Natural killer cell (primary cell): ENCODE data around the gene KIF3A. TPM values are rescaled to one million over a fixed set of nuclear protein-coding genes. Genes with fewer than 3 reads are reported as not detected.

Experiments
- ATAC-seq, 3 donors: fragments of 150-1000 bp in 2 of 3; fragments of 200-7000 bp in 1 of 3; cut with Tn5 transposase; 1 replicate in 1 of 3; 2 replicates in 2 of 3; pipeline ENCODE4 v1.10.0; 2021; ENCODE audit warnings: mild to moderate bottlenecking in 2 of 3, moderate library complexity in 2 of 3
- DNase-seq, 2 donors: peaks; one replicate each; pipeline versions ENCODE4 v3.0.0 to v3.0.0-alpha.2; 2013 to 2021; ENCODE audit warnings: mixed read lengths in 1 of 2
- H3K27ac ChIP-seq: one replicate; pipeline ENCODE4 v1.5.1; 2013; ENCODE audit warnings: mild to moderate bottlenecking, low read length
- H3K27me3 ChIP-seq: one replicate; pipeline ENCODE4 v1.6.1; 2013; ENCODE audit warnings: low read length; ENCODE audit not compliant: control insufficient read depth, insufficient read depth
- H3K36me3 ChIP-seq: one replicate; pipeline ENCODE4 v1.6.1; 2013; ENCODE audit warnings: low read length; ENCODE audit not compliant: control insufficient read depth, insufficient read depth
- H3K4me1 ChIP-seq: one replicate; pipeline ENCODE4 v1.6.1; 2013; ENCODE audit warnings: low read length; ENCODE audit not compliant: control insufficient read depth, insufficient read depth
- H3K4me3 ChIP-seq: one replicate; pipeline ENCODE4 v1.5.1; 2013; ENCODE audit warnings: low read length
- H3K9me3 ChIP-seq: one replicate; pipeline ENCODE4 v1.6.1; 2013; ENCODE audit warnings: low read length; ENCODE audit not compliant: control insufficient read depth, insufficient read depth
- H3K27ac Mint-ChIP-seq, 2 donors: one replicate each; pipeline ENCODE4 v1.8.0; 2022; ENCODE audit warnings: mild to moderate bottlenecking in 2 of 2, mixed read lengths in 2 of 2, moderate library complexity in 1 of 2
- H3K27me3 Mint-ChIP-seq, 2 donors: one replicate each; pipeline ENCODE4 v1.8.0; 2022; ENCODE audit warnings: low read depth in 2 of 2, mixed read lengths in 2 of 2
- H3K36me3 Mint-ChIP-seq: one replicate; pipeline ENCODE4 v1.8.0; 2022; ENCODE audit warnings: mixed read lengths
- H3K4me1 Mint-ChIP-seq, 2 donors: one replicate each; pipeline ENCODE4 v1.8.0; 2022; ENCODE audit warnings: mixed read lengths in 2 of 2
- H3K4me3 Mint-ChIP-seq: one replicate; pipeline ENCODE4 v1.8.0; 2022; ENCODE audit warnings: mild to moderate bottlenecking, moderate library complexity, mixed read lengths
- H3K9me3 Mint-ChIP-seq, 2 donors: one replicate each; pipeline ENCODE4 v1.8.0; 2022; ENCODE audit warnings: mixed read lengths in 2 of 2
- WGBS: methylation state at CpG from one replicate; pipeline ENCODE4 v1.1.7; 2013; ENCODE audit warnings: missing lambda C conversion rate; ENCODE audit not compliant: insufficient coverage; 5-methylcytosine and 5-hydroxymethylcytosine counted together
- intact Hi-C: fragments of 100-400 bp; cut with micrococcal nuclease; formaldehyde crosslinking; loops from one replicate; pipeline ENCODE4 v1.14.2; 2022
- total RNA-seq, 4 donors: library from RNA; stranded (reverse); fragments of 120-200 nt in 1 of 4; gene quantifications; one replicate each; pipeline versions ENCODE4 v1.2.3 to v1.2.4, GENCODE V29; 2013 to 2022
- TF ChIP-seq, protein P1 (sequence below): fragments of 200-600 bp; IDR thresholded peaks from one replicate; pipeline ENCODE4 v1.8.0; 2022; ENCODE audit warnings: antibody characterized with exemption

The KIF3A gene
- total RNA-seq, 3 donors from 2014 or later (not counting 1 experiment from before 2014, with no cell fraction given), result 13.6 to 19.2 (median 18.6) TPM

- peaks cover 31% of the 10 kb centered on the region for H3K4me1 ChIP-seq
- H3K36me3 ChIP-seq, result no peaks in the 10 kb centered on the region
- peaks cover 0 to 20% of the 10 kb centered on the region in 2 donors for H3K4me1 Mint-ChIP-seq
- 84% methylated on average over 12 of the region's 12 CpGs for WGBS
- H3K27ac Mint-ChIP-seq, result no peak overlapping the region
- H3K9me3 ChIP-seq, result no peaks in the 10 kb centered on the region
- H3K4me3 Mint-ChIP-seq, result no peak overlapping the region
- ATAC-seq, result no peak
- intact Hi-C loops, result no loop called here
- peaks cover 14 to 22% of the 10 kb centered on the region in 2 donors for H3K27me3 Mint-ChIP-seq
- DNase-seq, result no peak
- TF ChIP-seq, protein P1, sequence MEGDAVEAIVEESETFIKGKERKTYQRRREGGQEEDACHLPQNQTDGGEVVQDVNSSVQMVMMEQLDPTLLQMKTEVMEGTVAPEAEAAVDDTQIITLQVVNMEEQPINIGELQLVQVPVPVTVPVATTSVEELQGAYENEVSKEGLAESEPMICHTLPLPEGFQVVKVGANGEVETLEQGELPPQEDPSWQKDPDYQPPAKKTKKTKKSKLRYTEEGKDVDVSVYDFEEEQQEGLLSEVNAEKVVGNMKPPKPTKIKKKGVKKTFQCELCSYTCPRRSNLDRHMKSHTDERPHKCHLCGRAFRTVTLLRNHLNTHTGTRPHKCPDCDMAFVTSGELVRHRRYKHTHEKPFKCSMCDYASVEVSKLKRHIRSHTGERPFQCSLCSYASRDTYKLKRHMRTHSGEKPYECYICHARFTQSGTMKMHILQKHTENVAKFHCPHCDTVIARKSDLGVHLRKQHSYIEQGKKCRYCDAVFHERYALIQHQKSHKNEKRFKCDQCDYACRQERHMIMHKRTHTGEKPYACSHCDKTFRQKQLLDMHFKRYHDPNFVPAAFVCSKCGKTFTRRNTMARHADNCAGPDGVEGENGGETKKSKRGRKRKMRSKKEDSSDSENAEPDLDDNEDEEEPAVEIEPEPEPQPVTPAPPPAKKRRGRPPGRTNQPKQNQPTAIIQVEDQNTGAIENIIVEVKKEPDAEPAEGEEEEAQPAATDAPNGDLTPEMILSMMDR, result no peak
- H3K9me3 Mint-ChIP-seq, result no peaks in the 10 kb centered on the region
- no peak overlapping the region for H3K27ac ChIP-seq
- peaks cover 9% of the 10 kb centered on the region for H3K27me3 ChIP-seq
- no peaks in the 10 kb centered on the region for H3K36me3 Mint-ChIP-seq
- H3K4me3 ChIP-seq, result no peak overlapping the region
Observed at GRCh38 chr5:132661231-132662003, 75.9 kb downstream of the KIF3A start.

GRCh38 chr5:132659598-132660493, 77.5 kb downstream of the KIF3A start:
- intact Hi-C loops, result no loop called here
- no peaks in the 10 kb centered on the region for H3K9me3 Mint-ChIP-seq
- no peaks in the 10 kb centered on the region for H3K36me3 Mint-ChIP-seq
- peaks cover 14% of the 10 kb centered on the region for H3K27me3 ChIP-seq
- no peak overlapping the region for H3K27ac Mint-ChIP-seq
- no peaks in the 10 kb centered on the region for H3K36me3 ChIP-seq
- peaks cover 0 to 21% of the 10 kb centered on the region in 2 donors for H3K4me1 Mint-ChIP-seq
- no peak overlapping the region for H3K4me3 ChIP-seq
- TF ChIP-seq, protein P1, result no peak
- no peak overlapping the region for H3K27ac ChIP-seq
- H3K27me3 Mint-ChIP-seq, result peaks cover 14 to 24% of the 10 kb centered on the region in 2 donors
- no peaks in the 10 kb centered on the region for H3K9me3 ChIP-seq
- 87% methylated on average over 23 of the region's 23 CpGs for WGBS
- DNase-seq (no peak), ATAC-seq (no peak)
- H3K4me1 ChIP-seq, result peaks cover 31% of the 10 kb centered on the region
- H3K4me3 Mint-ChIP-seq, result no peak overlapping the region

DNA sequence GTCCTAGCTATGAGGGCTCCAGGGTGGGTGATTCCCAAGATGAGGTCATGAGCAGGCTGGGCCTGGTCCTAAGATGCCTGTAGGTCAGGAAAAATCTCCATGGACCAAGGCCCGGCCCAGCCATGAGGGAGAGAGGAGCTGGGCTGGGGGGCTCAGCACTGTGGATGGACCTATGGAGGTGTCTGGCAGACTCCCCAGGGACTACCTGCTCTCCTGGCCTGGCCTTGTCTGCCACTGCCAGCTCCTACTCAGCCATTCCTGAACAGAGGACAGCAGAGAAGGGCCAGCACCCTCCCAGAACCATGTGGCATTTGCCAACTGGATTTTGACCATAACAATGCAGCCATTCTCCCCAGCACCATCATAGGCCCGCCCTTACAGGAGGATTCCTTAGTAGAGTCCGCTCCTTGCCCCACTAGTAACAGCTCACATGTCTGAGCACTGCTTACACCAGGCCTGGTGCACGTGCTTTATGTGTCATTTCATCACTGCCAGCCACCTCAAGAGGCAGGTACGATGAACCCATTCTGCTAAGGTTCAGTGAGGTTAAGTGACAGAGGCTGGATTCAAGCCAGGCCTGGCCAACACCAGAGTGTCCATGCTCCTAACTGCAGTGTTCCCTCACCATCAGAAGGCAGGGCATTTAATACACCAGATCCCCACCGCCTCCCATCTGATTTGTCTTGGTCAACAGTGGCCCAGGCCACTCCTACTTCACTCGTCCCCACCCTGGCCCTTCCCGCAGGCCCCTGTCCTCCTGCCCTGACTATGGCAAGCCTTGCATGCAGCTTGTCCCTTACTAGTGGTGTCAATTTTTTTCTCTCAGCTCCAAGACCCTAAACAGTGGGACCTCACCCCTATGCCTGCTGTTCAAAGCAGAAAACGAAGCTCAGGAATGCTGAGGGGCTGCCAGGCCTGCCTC, 78.7 kb downstream of the KIF3A start:
- ATAC-seq (no peak), DNase-seq (no peak)
- Histone ChIP-seq H3K9me3 (no peaks in the 10 kb centered on the region), H3K4me3 (no peak overlapping the region), H3K27ac (no peak overlapping the region), H3K4me1 (peaks cover 19% of the 10 kb centered on the region), H3K36me3 (no peaks in the 10 kb centered on the region), H3K27me3 (peaks cover 14% of the 10 kb centered on the region)
- 94% methylated on average over 9 of the region's 9 CpGs for WGBS
- no peak overlapping the region for H3K4me3 Mint-ChIP-seq
- peaks cover 0 to 14% of the 10 kb centered on the region in 2 donors for H3K4me1 Mint-ChIP-seq
- TF ChIP-seq, protein P1, result no peak
- H3K27me3 Mint-ChIP-seq, result peaks cover 20 to 36% of the 10 kb centered on the region in 2 donors
- intact Hi-C loops, result no loop called here
- H3K27ac Mint-ChIP-seq, result no peak overlapping the region
- no peaks in the 10 kb centered on the region for H3K9me3 Mint-ChIP-seq
- H3K36me3 Mint-ChIP-seq, result no peaks in the 10 kb centered on the region
